Stimulated activated naive CD8-positive, alpha-beta T cell treated with anti-CD3 and anti-CD28 coated beads, Interleukin-15, Interleukin-2, amounts not matched to agents 100 ng/mL and 50 ng/mL, for 24 hours (primary cell): ENCODE measurements around the gene RNF150.
"Not testable (repeated sequence)": the region's sequence is repeated elsewhere in the genome, so short reads cannot be mapped to it uniquely, and the experiment has no call there.

Experiments
- H3K27ac Mint-ChIP-seq: one replicate; pipeline ENCODE4 v1.8.0; 2021; ENCODE audit warnings: mild to moderate bottlenecking, mixed read lengths
- H3K27me3 Mint-ChIP-seq: one replicate; pipeline ENCODE4 v1.8.0; 2021; ENCODE audit warnings: mixed read lengths
- H3K36me3 Mint-ChIP-seq: one replicate; pipeline ENCODE4 v1.8.0; 2021; ENCODE audit warnings: low read depth, mixed read lengths
- H3K4me1 Mint-ChIP-seq: one replicate; pipeline ENCODE4 v1.8.0; 2021; ENCODE audit warnings: low read depth, mixed read lengths
- H3K4me3 Mint-ChIP-seq: one replicate; pipeline ENCODE4 v1.8.0; 2021; ENCODE audit warnings: mild to moderate bottlenecking, mixed read lengths
- H3K9me3 Mint-ChIP-seq: one replicate; pipeline ENCODE4 v1.8.0; 2021; ENCODE audit warnings: mixed read lengths

Gene RNF150

GRCh38 chr4:140820520-140820919 is 312.7 kb downstream of the RNF150 start:
- not testable (repeated sequence) for H3K27ac Mint-ChIP-seq, H3K9me3 Mint-ChIP-seq, H3K4me3 Mint-ChIP-seq, H3K4me1 Mint-ChIP-seq, H3K36me3 Mint-ChIP-seq
- H3K27me3 Mint-ChIP-seq: peaks cover 10% of the 10 kb centered on the region

GRCh38 chr4:140819610-140820009 is 313.7 kb downstream of the RNF150 start:
- H3K27me3 Mint-ChIP-seq: peaks cover 5% of the 10 kb centered on the region
- no peak overlapping the region for H3K4me3 Mint-ChIP-seq
- H3K4me1 Mint-ChIP-seq: no peaks in the 10 kb centered on the region
- no peaks in the 10 kb centered on the region for H3K9me3 Mint-ChIP-seq
- no peaks in the 10 kb centered on the region for H3K36me3 Mint-ChIP-seq
- H3K27ac Mint-ChIP-seq: no peak overlapping the region

- Mint-ChIP-seq H3K4me3 (no peak overlapping the region), H3K4me1 (no peaks in the 10 kb centered on the region), H3K27me3 (no peaks in the 10 kb centered on the region), H3K36me3 (no peaks in the 10 kb centered on the region), H3K27ac (no peak overlapping the region), H3K9me3 (no peaks in the 10 kb centered on the region)
These were observed 314.8 kb downstream of the RNF150 start for GRCh38 chr4:140818433-140818832.

GRCh38 chr4:140816806-140817510 is 316.3 kb downstream of the RNF150 start:
- H3K27me3 Mint-ChIP-seq: no peaks in the 10 kb centered on the region
- H3K27ac Mint-ChIP-seq: no peak overlapping the region
- no peak overlapping the region for H3K4me3 Mint-ChIP-seq
- no peaks in the 10 kb centered on the region for H3K9me3 Mint-ChIP-seq
- no peaks in the 10 kb centered on the region for H3K4me1 Mint-ChIP-seq
- no peaks in the 10 kb centered on the region for H3K36me3 Mint-ChIP-seq

- H3K27ac Mint-ChIP-seq: no peak overlapping the region
- H3K4me1 Mint-ChIP-seq: peaks cover 10% of the 10 kb centered on the region
- H3K9me3 Mint-ChIP-seq: no peaks in the 10 kb centered on the region
- no peaks in the 10 kb centered on the region for H3K36me3 Mint-ChIP-seq
- no peak overlapping the region for H3K4me3 Mint-ChIP-seq
- H3K27me3 Mint-ChIP-seq: peaks cover 4% of the 10 kb centered on the region
These were observed 319.5 kb downstream of the RNF150 start for GRCh38 chr4:140813804-140814203.

GRCh38 chr4:140812916-140813315 is 320.4 kb downstream of the RNF150 start:
- Mint-ChIP-seq H3K4me1 (peaks cover 12% of the 10 kb centered on the region), H3K27ac (no peak overlapping the region), H3K4me3 (no peak overlapping the region), H3K36me3 (no peaks in the 10 kb centered on the region), H3K27me3 (peaks cover 4% of the 10 kb centered on the region), H3K9me3 (no peaks in the 10 kb centered on the region)

GRCh38 chr4:140811429-140811828 is 321.8 kb downstream of the RNF150 start:
- H3K4me1 Mint-ChIP-seq: peaks cover 23% of the 10 kb centered on the region
- H3K9me3 Mint-ChIP-seq: no peaks in the 10 kb centered on the region
- no peak overlapping the region for H3K27ac Mint-ChIP-seq
- peaks cover 7% of the 10 kb centered on the region for H3K27me3 Mint-ChIP-seq
- no peak overlapping the region for H3K4me3 Mint-ChIP-seq
- H3K36me3 Mint-ChIP-seq: no peaks in the 10 kb centered on the region

- peaks cover 27% of the 10 kb centered on the region for H3K4me1 Mint-ChIP-seq
- not testable (repeated sequence) for H3K27me3 Mint-ChIP-seq, H3K9me3 Mint-ChIP-seq, H3K4me3 Mint-ChIP-seq, H3K36me3 Mint-ChIP-seq, H3K27ac Mint-ChIP-seq
These were observed 322.6 kb downstream of the RNF150 start for GRCh38 chr4:140810591-140811169.
